ENCODE data around the gene CCDC6.
"Not testable (repeated sequence)": the region's sequence is repeated elsewhere in the genome, so short reads cannot be mapped to it uniquely, and the experiment has no call there.

The CCDC6 gene

DNA sequence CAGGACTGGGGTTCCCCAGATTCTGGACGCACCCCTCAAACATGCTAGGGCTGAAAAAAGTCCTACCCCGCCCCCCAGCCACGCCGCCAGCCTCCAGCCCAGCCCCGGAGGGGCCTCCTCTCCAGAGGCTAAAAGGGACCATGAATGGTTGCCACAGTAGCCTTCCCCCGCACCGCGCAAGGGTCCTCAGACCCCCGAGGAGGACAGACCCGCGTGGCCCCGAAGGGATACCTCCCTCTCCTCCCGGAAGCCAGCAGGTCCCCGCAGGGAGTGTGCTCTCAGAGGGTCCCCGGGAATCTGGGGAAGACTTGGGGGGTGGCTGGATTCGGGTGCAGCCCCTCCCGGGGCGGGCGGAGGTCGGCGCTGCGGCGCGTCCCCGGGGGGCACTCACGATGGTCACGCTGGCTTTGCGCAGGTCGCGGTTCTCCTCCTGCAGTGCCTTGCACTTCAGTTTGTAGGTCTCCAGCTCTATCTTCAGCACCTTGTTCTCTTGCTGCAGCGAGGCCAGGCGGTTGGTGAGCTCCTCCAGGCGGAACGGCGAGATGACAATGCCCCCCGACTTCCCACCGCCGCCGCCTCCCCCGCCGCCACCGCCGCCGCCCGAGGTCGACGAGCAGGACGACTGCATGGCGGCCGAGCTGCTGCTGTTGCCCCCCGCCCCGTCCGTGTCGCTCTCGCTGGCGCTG is 482 bp downstream of the CCDC6 start:
- peak in 1 of 2 donors; percentile 15 for DNase-seq (ENCODE audit: low read depth in 2 of 2)

DNA sequence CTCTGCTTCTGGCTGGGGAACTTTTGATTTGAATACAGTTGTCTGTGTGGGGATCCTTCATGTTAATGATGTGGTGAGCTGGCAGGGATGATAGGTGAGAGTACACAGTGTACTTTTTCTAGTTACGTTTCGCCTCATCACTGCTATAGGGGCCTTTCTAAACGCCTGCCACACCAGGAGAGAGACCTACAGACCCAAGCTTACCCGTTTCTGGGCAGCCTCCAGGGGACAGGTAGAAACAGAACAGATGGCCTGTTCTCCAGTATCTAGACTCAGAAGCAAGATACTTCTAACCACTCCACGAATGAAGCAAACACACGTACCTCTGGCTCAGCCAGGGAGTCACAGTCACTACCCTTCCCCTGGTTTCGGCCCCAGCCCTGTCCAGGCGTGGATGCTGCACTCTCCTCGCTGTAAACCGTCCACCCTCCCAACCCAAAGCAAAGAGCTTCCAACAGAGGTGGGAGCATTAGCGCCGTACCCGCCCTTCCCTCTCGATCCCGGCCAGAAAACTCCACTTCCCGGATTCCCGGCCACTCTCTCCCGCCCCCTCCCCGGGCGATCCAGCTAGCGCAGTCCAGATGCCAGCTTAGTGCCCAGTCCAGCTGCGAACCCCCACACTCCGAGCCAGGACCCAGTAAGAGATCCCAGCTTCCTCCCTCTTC is 1.2 kb downstream of the CCDC6 start:
- peak; percentile 15 to 46 for DNase-seq (ENCODE audit: low read depth in 2 of 2)

DNA sequence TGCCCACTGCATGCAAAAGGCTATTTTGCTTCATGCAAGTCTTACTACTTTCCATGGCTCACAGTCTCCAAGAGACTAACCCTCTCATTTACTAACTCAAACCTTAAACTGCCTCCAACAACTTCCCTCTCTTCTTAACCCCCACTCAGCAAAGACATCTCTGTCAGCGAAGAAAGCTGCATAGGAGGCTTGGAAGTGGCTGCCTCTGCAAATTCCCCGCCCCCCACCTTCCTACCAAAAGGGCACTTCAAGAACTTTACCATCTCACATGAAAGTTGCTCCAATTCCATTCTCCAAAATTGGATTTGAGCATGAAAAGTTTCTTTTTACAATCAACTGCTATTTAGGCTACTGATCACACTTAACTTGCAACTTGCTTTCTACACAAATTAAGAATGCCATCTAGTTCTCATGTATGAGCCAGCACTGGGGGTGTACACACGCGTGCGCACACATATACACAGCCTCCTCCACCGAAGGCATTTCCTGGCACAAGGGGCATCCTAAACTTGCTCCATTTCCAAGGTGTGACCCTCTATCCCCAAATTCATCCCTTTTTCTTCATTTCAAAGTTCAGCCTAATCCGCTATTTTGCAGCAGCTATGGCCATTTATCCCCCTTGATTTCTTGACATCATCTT is 1.8 kb downstream of the CCDC6 start:
- DNase-seq (ENCODE audit: low read depth in 2 of 2): no peak

- no peak for DNase-seq (ENCODE audit: low read depth in 2 of 2)
These were observed 2.5 kb downstream of the CCDC6 start for GRCh38 chr10:59903871-59904270.

GRCh38 chr10:59902016-59902415 is 4.3 kb downstream of the CCDC6 start:
- DNase-seq (ENCODE audit: low read depth in 2 of 2): no peak

DNA sequence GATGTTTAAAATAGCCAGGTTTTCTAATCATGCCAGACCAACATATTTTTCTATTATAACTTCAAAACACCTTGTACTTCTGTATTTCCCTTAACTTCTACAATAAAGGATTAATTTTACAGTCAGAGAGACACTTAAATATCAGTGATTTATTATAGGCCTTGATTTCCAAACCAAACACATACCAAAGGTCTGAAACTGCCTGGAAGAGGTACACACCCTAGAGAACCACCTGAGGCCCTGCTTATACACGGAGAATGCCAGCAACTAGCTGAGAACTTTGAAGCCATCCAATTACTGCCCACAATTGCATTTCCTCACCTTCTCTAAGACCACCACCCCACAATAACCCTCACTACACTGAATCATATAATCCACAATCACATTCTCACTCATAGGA is 4.9 kb downstream of the CCDC6 start:
- DNase-seq (ENCODE audit: low read depth in 2 of 2): no peak

GRCh38 chr10:59900048-59900727 is 6.2 kb downstream of the CCDC6 start:
- DNase-seq (ENCODE audit: low read depth in 2 of 2): no peak

- no peak for DNase-seq (ENCODE audit: low read depth in 2 of 2)
These were observed 8.1 kb downstream of the CCDC6 start for GRCh38 chr10:59898125-59898835.

DNA sequence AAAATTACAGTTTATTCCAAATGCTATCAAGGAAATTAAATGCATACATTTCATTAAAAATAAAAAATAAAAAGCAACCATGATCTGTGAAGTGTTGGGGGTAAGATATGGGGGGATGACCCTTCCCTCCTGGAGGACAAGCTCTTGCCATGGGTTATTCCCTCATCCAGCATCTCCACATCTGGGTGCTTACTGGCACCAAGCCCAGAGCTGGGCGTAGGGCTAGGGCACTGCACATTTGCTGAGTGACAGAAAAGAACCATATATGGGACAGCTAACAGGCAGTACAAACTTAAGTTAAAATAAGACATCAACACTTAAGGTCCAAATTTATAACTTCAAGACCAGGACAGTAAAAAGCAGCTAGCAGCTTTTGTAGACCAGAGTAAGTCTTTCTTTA is 10.2 kb downstream of the CCDC6 start:
- DNase-seq (ENCODE audit: low read depth in 2 of 2): no peak

GRCh38 chr10:59895629-59896116 is 10.7 kb downstream of the CCDC6 start:
- DNase-seq (ENCODE audit: low read depth in 2 of 2): no peak

GRCh38 chr10:59894114-59894513 is 12.2 kb downstream of the CCDC6 start:
- no peak for DNase-seq (ENCODE audit: low read depth in 2 of 2)

DNA sequence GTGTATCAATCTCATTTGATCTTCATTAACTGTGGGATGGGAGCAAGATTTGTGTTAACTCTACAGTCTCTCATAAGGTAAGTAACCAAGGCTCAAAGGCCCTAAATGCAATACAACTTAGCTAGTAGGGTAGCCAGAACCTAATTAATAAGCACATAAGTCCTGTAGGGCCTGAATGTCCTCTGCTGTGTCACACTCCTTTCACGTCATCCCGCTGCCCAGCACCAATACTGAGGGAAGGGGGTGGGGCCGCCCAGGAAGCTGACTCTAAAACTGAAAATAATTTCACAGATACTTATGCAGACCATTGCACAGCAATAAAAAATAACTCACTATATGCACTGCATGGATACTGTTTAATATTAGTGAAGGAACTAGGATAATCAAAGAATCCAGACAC is 13.7 kb downstream of the CCDC6 start:
- DNase-seq (ENCODE audit: low read depth in 2 of 2): no peak

DNA sequence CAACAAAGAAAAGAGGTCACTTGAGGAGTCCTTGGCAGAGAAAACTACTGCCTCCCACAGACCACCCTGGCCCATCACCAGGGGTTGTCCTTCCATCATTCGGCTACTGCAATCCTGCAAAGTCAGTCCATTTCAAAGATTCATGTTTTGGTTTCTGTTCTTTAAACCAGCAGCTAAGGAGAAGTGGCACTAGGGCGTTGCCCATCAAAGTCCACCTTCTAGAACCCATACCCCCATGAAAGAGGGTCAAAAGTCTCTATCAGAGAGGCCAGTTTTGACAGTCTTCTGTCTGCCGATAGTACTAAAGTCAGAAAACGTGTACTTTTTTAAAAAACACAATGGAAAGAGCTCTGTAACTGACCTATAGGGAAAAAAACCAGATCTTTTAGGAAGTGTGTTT is 14.4 kb downstream of the CCDC6 start:
- DNase-seq (ENCODE audit: low read depth in 2 of 2): no peak

DNA sequence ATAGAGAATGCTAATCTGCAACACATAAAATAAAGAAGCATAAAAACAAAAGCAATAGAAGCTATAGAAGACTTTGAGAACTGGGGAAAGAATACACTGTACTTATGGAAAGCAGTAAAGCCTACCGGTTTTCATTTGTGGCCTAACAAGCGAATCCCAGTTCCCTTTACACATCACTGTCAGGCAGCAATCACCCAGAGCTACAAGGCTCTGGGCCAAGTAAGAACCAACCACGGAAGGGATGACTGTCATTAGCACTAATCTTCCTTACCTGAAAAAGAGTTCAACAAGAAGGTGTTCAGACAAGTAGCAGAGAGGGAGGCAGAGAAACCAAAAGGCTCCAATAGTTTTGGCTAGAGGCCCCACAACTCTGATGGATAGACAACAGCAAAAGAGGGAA is 15.0 kb downstream of the CCDC6 start:
- no peak for DNase-seq (ENCODE audit: low read depth in 2 of 2)

- no peak for DNase-seq (ENCODE audit: low read depth in 2 of 2)
These were observed 17.4 kb downstream of the CCDC6 start for GRCh38 chr10:59888781-59889435.

DNA sequence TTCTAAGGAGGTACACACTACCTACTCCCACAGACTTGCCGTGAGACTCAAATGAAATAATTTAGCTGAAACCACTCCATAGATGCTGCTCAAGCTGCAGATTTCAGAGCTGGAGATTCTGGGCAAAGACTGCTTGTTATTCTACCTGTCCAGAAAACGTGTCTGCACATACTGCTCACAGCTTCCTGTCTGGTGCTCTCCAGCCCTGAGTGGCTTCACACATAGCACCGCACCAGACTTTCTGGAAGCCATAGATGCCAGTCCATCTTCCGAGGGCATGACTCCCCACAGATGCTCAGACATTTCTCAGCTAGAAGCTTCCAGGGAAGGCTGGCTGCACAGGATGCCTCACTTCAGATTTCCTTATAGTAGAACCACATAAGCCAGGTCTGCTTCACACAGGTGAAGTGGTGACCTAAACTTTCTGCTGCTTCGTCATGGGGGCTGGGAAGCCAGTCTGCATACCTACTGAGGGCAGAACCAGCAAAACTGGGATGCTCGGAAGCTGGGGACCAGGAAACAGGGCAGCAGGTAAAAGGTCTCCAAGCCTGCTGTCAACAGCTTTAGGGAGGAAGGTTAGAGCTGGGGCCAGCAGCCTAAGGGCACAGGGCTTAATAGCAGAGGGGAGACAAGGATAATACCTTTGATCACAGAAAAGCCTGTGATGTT is 18.2 kb downstream of the CCDC6 start:
- DNase-seq (ENCODE audit: low read depth in 2 of 2): no peak

- DNase-seq (ENCODE audit: low read depth in 2 of 2): no peak
These were observed 19.4 kb downstream of the CCDC6 start for GRCh38 chr10:59887006-59887405.

GRCh38 chr10:59885430-59886134 is 20.8 kb downstream of the CCDC6 start:
- no peak for DNase-seq (ENCODE audit: low read depth in 2 of 2)

- not testable (repeated sequence) for DNase-seq (ENCODE audit: low read depth in 2 of 2)
These were observed 21.5 kb downstream of the CCDC6 start for GRCh38 chr10:59884893-59885292.

- no peak for DNase-seq (ENCODE audit: low read depth in 2 of 2)
These were observed 24.7 kb downstream of the CCDC6 start for GRCh38 chr10:59881640-59882039.
